K562 (cell line): ENCODE measurements around the gene OOSP1. TPM values are rescaled to one million over a fixed set of nuclear protein-coding genes. Genes with fewer than 3 reads are reported as not detected.

Source experiments
- ATAC-seq: fragments of 200-7000 bp; cut with Tn5 transposase; 3 replicates; pipeline ENCODE4 v1.9.1; 2020; ENCODE audit warnings: moderate library complexity
- BruUV-seq: library from RNA; stranded (reverse); fragments of 400-500 nt; replicated peaks from 2 replicates; lab custom pipeline; 2021; lab: Mats Ljungman, UMichigan
- CTCF ChIA-PET: fragments of 300-600 bp; formaldehyde crosslinking; extraction: SDS; loops from one replicate; lab custom pipeline; 2021; ENCODE audit warnings: low intra/inter-chr PET ratio; lab: Yijun Ruan, JAX
- POLR2A ChIA-PET: fragments of 300-600, 350-650 bp; sonication (Branson Sonifier 250); formaldehyde crosslinking; extraction: SDS; loops from one replicate; lab custom pipeline; 2021; ENCODE audit warnings: antibody characterized with exemption, inconsistent platforms; lab: Yijun Ruan, JAX
- DNase-seq, 4 experiments: peaks; one replicate each; pipeline versions ENCODE4 v3.0.0 to v3.0.0-alpha.2; 2011 to 2018; ENCODE audit warnings: low spot score in 3 of 4, mixed read lengths in 3 of 4; ENCODE audit errors: extremely low read depth in 1 of 4
- FAIRE-seq: peaks from 2 replicates; lab custom pipeline; 2011; peaks lifted over from hg19 to GRCh38; lab: Jason Lieb, UNC
- H2AFZ ChIP-seq: 2 replicates; pipeline ENCODE4 v1.6.0; 2011; ENCODE audit warnings: low read depth, low read length, control low read depth, inconsistent platforms
- H3K27ac ChIP-seq: fragments of 200-600 bp; 3 replicates; pipeline ENCODE4 v1.8.0; 2011; ENCODE audit warnings: low read depth, mild to moderate bottlenecking, control low read depth, inconsistent platforms, low read length, moderate library complexity, mixed read lengths; ENCODE audit errors: extremely low read depth
- H3K27me3 ChIP-seq, 2 experiments: fragments of 300-600 bp in 1 of 2; 2 replicates in 1 of 2; 3 replicates in 1 of 2; pipeline versions ENCODE4 v1.6.0 to v1.8.0; 2011; ENCODE audit warnings: inconsistent platforms in 2 of 2, low read length in 2 of 2, mild to moderate bottlenecking in 1 of 2, mixed read lengths in 1 of 2, moderate library complexity in 1 of 2; ENCODE audit not compliant: control insufficient read depth in 2 of 2, insufficient read depth in 2 of 2
- H3K36me3 ChIP-seq: fragments of 300-600 bp; 3 replicates; pipeline ENCODE4 v1.8.0; 2011; ENCODE audit warnings: mild to moderate bottlenecking, low read length, inconsistent platforms; ENCODE audit not compliant: control insufficient read depth, insufficient read depth
- H3K4me1 ChIP-seq, 2 experiments: fragments of 200-600 bp in 1 of 2; replicated peaks in 1 of 2; 2 replicates in 1 of 2; 3 replicates in 1 of 2; pipeline versions ENCODE4 v1.5.1 to v1.8.0; 2011; ENCODE audit warnings: inconsistent platforms in 2 of 2, low read length in 2 of 2, mild to moderate bottlenecking in 1 of 2, mixed read lengths in 1 of 2, moderate library complexity in 1 of 2; ENCODE audit not compliant: control insufficient read depth in 2 of 2, insufficient read depth in 2 of 2
- H3K4me2 ChIP-seq: 2 replicates; pipeline ENCODE4 v1.6.1; 2011; ENCODE audit warnings: low read length, control low read depth, inconsistent platforms, mixed read lengths; ENCODE audit not compliant: insufficient read depth
- H3K4me3 ChIP-seq: fragments of 200-600 bp; sonication (generic), shearing (Covaris generic); 2 replicates; pipeline ENCODE4 v1.5.1; 2016; ENCODE audit warnings: control low read depth, inconsistent platforms
- H3K79me2 ChIP-seq: fragments of 200-600 bp; 3 replicates; pipeline ENCODE4 v1.8.0; 2011; ENCODE audit warnings: low read length, inconsistent platforms; ENCODE audit not compliant: control insufficient read depth, insufficient read depth
- H3K9ac ChIP-seq, 2 experiments: 2 replicates each; pipeline versions ENCODE4 v1.6.0 to v1.6.1; 2011; ENCODE audit warnings: low read depth in 2 of 2, low read length in 2 of 2, control low read depth in 1 of 2, inconsistent platforms in 1 of 2, mild to moderate bottlenecking in 1 of 2, mixed read lengths in 1 of 2; ENCODE audit not compliant: insufficient read depth in 1 of 2
- H3K9me1 ChIP-seq: one replicate; pipeline ENCODE4 v1.6.0; 2011; ENCODE audit warnings: inconsistent platforms, mild to moderate bottlenecking, low read length, moderate library complexity; ENCODE audit not compliant: control insufficient read depth, insufficient read depth
- H3K9me3 ChIP-seq: replicated peaks from 2 replicates; pipeline ENCODE4 v1.5.1; 2011; ENCODE audit warnings: low read depth, low read length, inconsistent platforms; ENCODE audit not compliant: control insufficient read depth, insufficient read depth
- H4K20me1 ChIP-seq: replicated peaks from 2 replicates; pipeline ENCODE4 v1.6.1; 2011; ENCODE audit warnings: low read length, inconsistent platforms, mixed read lengths; ENCODE audit not compliant: control insufficient read depth, insufficient read depth
- CREM ChIP-seq: IDR thresholded peaks from 2 replicates; pipeline ENCODE4 v1.6.1; 2014; ENCODE audit warnings: antibody characterized with exemption, low read depth
- FUS ChIP-seq: fragments of 200-400 bp; formaldehyde crosslinking; optimal IDR thresholded peaks from 2 replicates; pipeline ENCODE3; 2017; ENCODE audit warnings: low read depth, low read length
- HMGN3 ChIP-seq: IDR thresholded peaks from 2 replicates; pipeline ENCODE4 v1.6.1; 2011; ENCODE audit warnings: borderline replicate concordance, low read depth, mild to moderate bottlenecking, mixed read lengths, low read length; ENCODE audit not compliant: insufficient read length; ENCODE audit errors: extremely low read depth
- ID3 ChIP-seq, 2 experiments: fragments of 250-450 bp in 1 of 2; fragments of 450-650 bp in 1 of 2; sonication (Bioruptor Pico) in 1 of 2; IDR thresholded peaks; 2 replicates each; pipeline versions ENCODE4 v1.6.1 to v1.8.0; 2016 to 2021; ENCODE audit warnings: mild to moderate bottlenecking in 2 of 2, moderate library complexity in 2 of 2, missing compliant biosample characterization in 1 of 2, missing genetic modification characterization in 1 of 2
- MAFF ChIP-seq: IDR thresholded peaks from 2 replicates; pipeline ENCODE4 v1.6.1; 2012; ENCODE audit warnings: low read length, improper control_type of control experiment
- MAFK ChIP-seq: IDR thresholded peaks from 2 replicates; pipeline ENCODE4 v1.6.1; 2011; ENCODE audit warnings: low read length, improper control_type of control experiment
- MGA ChIP-seq: fragments of 450-650 bp; IDR thresholded peaks from 2 replicates; pipeline ENCODE4 v1.6.1; 2016; ENCODE audit warnings: mild to moderate bottlenecking, moderate library complexity
- NR2F6 ChIP-seq: fragments of 450-650 bp; formaldehyde crosslinking; IDR thresholded peaks from 2 replicates; pipeline ENCODE4 v1.4.0; 2020; ENCODE audit warnings: mild to moderate bottlenecking
- SRSF3 ChIP-seq: fragments of 200-400 bp; formaldehyde crosslinking; IDR thresholded peaks from 2 replicates; pipeline ENCODE4 v1.6.1; 2016; ENCODE audit warnings: mild to moderate bottlenecking, low read length, moderate library complexity; ENCODE audit not compliant: insufficient read depth
- ZNF175 ChIP-seq: fragments of 200-800 bp; sonication (Bioruptor generic); IDR thresholded peaks from 2 replicates; pipeline ENCODE4 v1.6.1; 2016; ENCODE audit warnings: low read depth, mild to moderate bottlenecking, missing genetic modification characterization, missing compliant biosample characterization
- WGBS: fragments of 100-300 bp; shearing (Covaris generic); methylation state at CpG from one replicate; pipeline ENCODE4 v1.1.6; 2016; ENCODE audit warnings: low coverage, mixed read lengths; ENCODE audit not compliant: insufficient coverage; ENCODE audit errors: missing lambda C conversion rate; 5-methylcytosine and 5-hydroxymethylcytosine counted together
- in situ Hi-C: fragments of 300-500 bp; cut with MboI; formaldehyde crosslinking; loops from 4 replicates; pipeline ENCODE4 v1.15.0; 2018; ENCODE audit warnings: inconsistent platforms, mixed read lengths
- intact Hi-C: fragments of 100-400 bp; cut with micrococcal nuclease; formaldehyde crosslinking; loops from 2 replicates; pipeline ENCODE4 v1.14.2; 2022
- polyA plus RNA-seq, 8 experiments: library from polyadenylated mRNA; depleted of rRNA in 4 of 8; stranded (reverse) in 5 of 8; unstranded in 3 of 8; fragments of >200 nt; fragmentation: Nextera tagmentation in 2 of 8; fragmentation: Illumina TruSeq in 1 of 8; extraction: Ambion mirVana in 2 of 8; extraction: Trizol in 1 of 8; gene quantifications; 2 replicates each; pipeline versions ENCODE4 v1.2.1 to v1.2.3, GENCODE V29; 2011 to 2014; ENCODE audit warnings: inconsistent platforms in 1 of 8, missing spikeins in 1 of 8
- total RNA-seq, 7 experiments: library from RNA; depleted of rRNA in 6 of 7; stranded (reverse); fragments of >200 nt in 6 of 7; fragmentation: Illumina TruSeq in 2 of 7; extraction: Trizol in 2 of 7; gene quantifications; 2 replicates each; pipeline versions ENCODE4 v1.2.1 to v1.2.3, GENCODE V29; 2011 to 2021; ENCODE audit warnings: low replicate concordance in 1 of 7

OOSP1 gene
- total and polyA plus RNA-seq, 9 of the 15 experiments (the other 6 are each of a cell fraction or from before 2014, with no cell fraction given), result 0.14 to 3.0 (median 0.61) TPM

GRCh38 chr11:59983212-59983611 is 45.0 kb downstream of the OOSP1 start (continued):
- no peak for TF ChIP-seq HMGN3
- TF ChIP-seq SRSF3, result no peak
- TF ChIP-seq MAFF, result peak; percentile 75
- TF ChIP-seq ZNF175 (CRISPR knock-in tag), result no peak
- TF ChIP-seq MAFK, result peak; percentile 55; the same call in 1 of the 2 replicates

GRCh38 chr11:59984368-59984767 is 46.1 kb downstream of the OOSP1 start:
- WGBS, result 72% methylated on average over 3 of the region's 3 CpGs
- ChIA-PET POLR2A (no interaction called here), CTCF (no interaction called here)
- in situ Hi-C loops (no loop called here), intact Hi-C loops (no loop called here)
- Histone ChIP-seq H3K9ac (no peak overlapping the region), H3K27ac (no peak overlapping the region), H3K4me3 (no peak overlapping the region), H3K9me1 (no peaks in the 10 kb centered on the region), H3K4me1 (peaks cover 0 to 12% of the 10 kb centered on the region in 2 experiments; a peak in 2 of 5 replicates), H2AFZ (no peak overlapping the region), H3K79me2 (no peaks in the 10 kb centered on the region), H3K4me2 (no peak overlapping the region), H3K36me3 (no peaks in the 10 kb centered on the region), H3K9me3 (no peaks in the 10 kb centered on the region), H4K20me1 (no peaks in the 10 kb centered on the region), H3K27me3 (no peaks in the 10 kb centered on the region)
- no peak for ATAC-seq
- no TSS peak for BruUV-seq
- no peak for DNase-seq
- FAIRE-seq, result no peak
- no peak for TF ChIP-seq FUS
- no peak for TF ChIP-seq ID3 (CRISPR knock-in tag; IDR thresholded peaks at IDR 0.05)
- TF ChIP-seq ID3 (tag; IDR thresholded peaks at IDR 0.05), result no peak
- TF ChIP-seq CREM, result no peak
- TF ChIP-seq NR2F6 (CRISPR knock-in tag), result no peak
- no peak for TF ChIP-seq MGA
